Smooth muscle cell (in vitro differentiated cells): Measurements from ENCODE around the gene KPTN. TPM values are rescaled to one million over a fixed set of nuclear protein-coding genes. Genes with fewer than 3 reads are reported as not detected.

Source experiments
- DNase-seq: peaks from one replicate; lab custom pipeline; 2025; ENCODE audit not compliant: unreplicated experiment; lab: John Stamatoyannopoulos, UW
- H2AFZ ChIP-seq: fragments of 200-600 bp; sonication (generic); 2 replicates; pipeline ENCODE4 v1.6.0; 2016; ENCODE audit warnings: antibody characterized with exemption, low read depth, mild to moderate bottlenecking
- H3F3A ChIP-seq: fragments of 200-600 bp; sonication (generic); 2 replicates; pipeline ENCODE4 v1.6.0; 2017; ENCODE audit warnings: antibody characterized with exemption, low read depth
- H3K27ac ChIP-seq: fragments of 200-600 bp; sonication (generic); 2 replicates; pipeline ENCODE4 v1.5.1; 2016; ENCODE audit warnings: low read depth, mild to moderate bottlenecking
- H3K27me3 ChIP-seq: fragments of 200-600 bp; sonication (generic); 2 replicates; pipeline ENCODE4 v1.6.1; 2016; ENCODE audit warnings: low read depth, mild to moderate bottlenecking
- H3K36me3 ChIP-seq: fragments of 200-600 bp; sonication (generic); 2 replicates; pipeline ENCODE4 v1.5.1; 2016; ENCODE audit warnings: low read depth
- H3K4me1 ChIP-seq: fragments of 200-600 bp; sonication (generic); 2 replicates; pipeline ENCODE4 v1.5.1; 2016; ENCODE audit warnings: low read depth
- H3K4me2 ChIP-seq: fragments of 200-600 bp; sonication (generic); 2 replicates; pipeline ENCODE4 v1.6.0; 2016; ENCODE audit warnings: mild to moderate bottlenecking
- H3K4me3 ChIP-seq: fragments of 200-600 bp; sonication (generic); 2 replicates; pipeline ENCODE4 v1.5.1; 2016; ENCODE audit warnings: mild to moderate bottlenecking
- H3K79me2 ChIP-seq: fragments of 200-600 bp; sonication (generic); 2 replicates; pipeline ENCODE4 v1.6.0; 2016; ENCODE audit warnings: low read depth, mild to moderate bottlenecking
- H3K9ac ChIP-seq: fragments of 200-600 bp; sonication (generic); 2 replicates; pipeline ENCODE4 v1.6.0; 2016; ENCODE audit warnings: low read depth
- H3K9me3 ChIP-seq: fragments of 200-600 bp; sonication (generic); replicated peaks from 2 replicates; pipeline ENCODE4 v1.5.1; 2016; ENCODE audit warnings: low read depth
- H4K20me1 ChIP-seq: fragments of 200-600 bp; sonication (generic); 2 replicates; pipeline ENCODE4 v1.6.0; 2016; ENCODE audit warnings: low read depth
- WGBS: methylation state at CpG from one replicate; pipeline ENCODE4 v1.1.7; 2016; ENCODE audit warnings: low lambda C conversion rate; 5-methylcytosine and 5-hydroxymethylcytosine counted together
- polyA plus RNA-seq: library from polyadenylated mRNA; unstranded; fragments of >200 nt; fragmentation: Nextera tagmentation; extraction: Ambion mirVana; gene quantifications from 2 replicates; pipeline ENCODE4 v1.2.1, GENCODE V29; 2016
- total RNA-seq: library from RNA; depleted of rRNA; stranded (reverse); fragments of >200 nt; gene quantifications from 2 replicates; pipeline ENCODE4 v1.2.3, GENCODE V29; 2014
- TF ChIP-seq, protein P1 (sequence below): fragments of 200-600 bp; sonication (generic); IDR thresholded peaks from 2 replicates; pipeline ENCODE4 v1.5.1; 2017; ENCODE audit warnings: borderline replicate concordance, mild to moderate bottlenecking, antibody characterized with exemption; ENCODE audit not compliant: insufficient read depth, poor library complexity, severe bottlenecking

The KPTN gene
- total and polyA plus RNA-seq, 2 experiments from 2014 or later, result 10.6 to 12.2 TPM

DNA sequence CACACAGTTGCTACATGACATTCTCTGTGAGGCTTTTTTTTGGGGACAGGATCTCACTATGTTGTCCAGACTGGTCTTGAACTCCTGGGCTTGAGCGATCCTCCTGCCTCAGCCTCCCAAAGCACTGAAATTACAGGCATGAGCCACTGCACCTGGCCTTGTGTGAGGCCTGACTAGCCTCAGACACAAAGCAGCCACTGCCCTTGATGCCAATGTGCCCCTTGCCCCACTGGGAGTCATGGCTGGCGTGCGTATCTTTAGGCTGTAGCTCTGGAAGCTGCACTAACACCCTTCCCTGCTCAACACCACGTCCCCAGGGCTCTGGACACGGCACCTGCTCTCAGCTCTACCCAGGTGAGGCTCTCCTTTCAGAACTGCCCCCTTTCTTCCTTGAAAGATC is 14.5 kb upstream of the KPTN start:
- Histone ChIP-seq H2AFZ (no peak overlapping the region), H3K9me3 (no peaks in the 10 kb centered on the region), H3K36me3 (no peaks in the 10 kb centered on the region), H3K4me1 (no peaks in the 10 kb centered on the region), H3K9ac (no peak overlapping the region), H3K27ac (no peak overlapping the region), H3F3A (no peaks in the 10 kb centered on the region), H3K27me3 (no peaks in the 10 kb centered on the region), H3K79me2 (no peaks in the 10 kb centered on the region), H3K4me3 (no peak overlapping the region), H3K4me2 (no peak overlapping the region), H4K20me1 (peaks cover 60% of the 10 kb centered on the region)
- TF ChIP-seq, protein P1, sequence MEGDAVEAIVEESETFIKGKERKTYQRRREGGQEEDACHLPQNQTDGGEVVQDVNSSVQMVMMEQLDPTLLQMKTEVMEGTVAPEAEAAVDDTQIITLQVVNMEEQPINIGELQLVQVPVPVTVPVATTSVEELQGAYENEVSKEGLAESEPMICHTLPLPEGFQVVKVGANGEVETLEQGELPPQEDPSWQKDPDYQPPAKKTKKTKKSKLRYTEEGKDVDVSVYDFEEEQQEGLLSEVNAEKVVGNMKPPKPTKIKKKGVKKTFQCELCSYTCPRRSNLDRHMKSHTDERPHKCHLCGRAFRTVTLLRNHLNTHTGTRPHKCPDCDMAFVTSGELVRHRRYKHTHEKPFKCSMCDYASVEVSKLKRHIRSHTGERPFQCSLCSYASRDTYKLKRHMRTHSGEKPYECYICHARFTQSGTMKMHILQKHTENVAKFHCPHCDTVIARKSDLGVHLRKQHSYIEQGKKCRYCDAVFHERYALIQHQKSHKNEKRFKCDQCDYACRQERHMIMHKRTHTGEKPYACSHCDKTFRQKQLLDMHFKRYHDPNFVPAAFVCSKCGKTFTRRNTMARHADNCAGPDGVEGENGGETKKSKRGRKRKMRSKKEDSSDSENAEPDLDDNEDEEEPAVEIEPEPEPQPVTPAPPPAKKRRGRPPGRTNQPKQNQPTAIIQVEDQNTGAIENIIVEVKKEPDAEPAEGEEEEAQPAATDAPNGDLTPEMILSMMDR, result no peak
- no peak for DNase-seq
- WGBS, result 98% methylated on average over 5 of the region's 5 CpGs

DNA sequence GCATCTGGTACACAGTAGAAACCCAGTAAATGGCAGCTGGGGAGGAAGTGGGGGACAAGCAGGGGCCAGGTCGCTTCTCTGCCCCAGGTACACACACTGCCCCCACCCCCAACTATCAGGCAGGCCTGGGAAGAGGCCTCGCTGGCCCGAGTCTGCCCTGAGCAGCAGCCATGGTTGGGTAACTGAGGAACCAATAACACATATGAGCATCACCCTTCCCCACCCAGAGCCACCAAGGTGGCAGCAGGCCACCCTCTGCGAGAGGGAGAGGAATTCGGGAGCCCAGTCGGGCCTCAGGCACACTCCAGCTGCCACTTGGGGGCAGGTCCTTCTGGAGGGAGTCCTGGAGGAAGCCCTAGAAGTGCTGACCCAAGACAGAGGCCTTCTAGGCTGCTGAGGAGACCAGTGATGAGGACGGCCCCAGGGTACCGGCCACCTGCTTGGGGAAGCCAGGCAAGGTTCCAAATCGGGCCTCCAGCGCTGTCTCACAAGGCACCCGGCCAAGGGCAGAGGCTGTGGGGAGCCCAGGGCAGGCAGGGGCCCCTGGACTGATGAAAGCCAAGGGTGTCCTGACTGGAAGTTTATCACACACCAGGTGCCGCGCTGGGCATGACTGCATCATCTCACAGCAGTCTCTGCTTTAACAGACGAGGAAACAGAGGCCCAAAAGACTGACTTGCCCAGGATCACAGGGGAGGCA is 14.0 kb upstream of the KPTN start:
- 94% methylated on average over 14 of the region's 14 CpGs for WGBS
- peaks cover 55% of the 10 kb centered on the region for H4K20me1 ChIP-seq
- H3K27me3 ChIP-seq, result no peaks in the 10 kb centered on the region

DNA sequence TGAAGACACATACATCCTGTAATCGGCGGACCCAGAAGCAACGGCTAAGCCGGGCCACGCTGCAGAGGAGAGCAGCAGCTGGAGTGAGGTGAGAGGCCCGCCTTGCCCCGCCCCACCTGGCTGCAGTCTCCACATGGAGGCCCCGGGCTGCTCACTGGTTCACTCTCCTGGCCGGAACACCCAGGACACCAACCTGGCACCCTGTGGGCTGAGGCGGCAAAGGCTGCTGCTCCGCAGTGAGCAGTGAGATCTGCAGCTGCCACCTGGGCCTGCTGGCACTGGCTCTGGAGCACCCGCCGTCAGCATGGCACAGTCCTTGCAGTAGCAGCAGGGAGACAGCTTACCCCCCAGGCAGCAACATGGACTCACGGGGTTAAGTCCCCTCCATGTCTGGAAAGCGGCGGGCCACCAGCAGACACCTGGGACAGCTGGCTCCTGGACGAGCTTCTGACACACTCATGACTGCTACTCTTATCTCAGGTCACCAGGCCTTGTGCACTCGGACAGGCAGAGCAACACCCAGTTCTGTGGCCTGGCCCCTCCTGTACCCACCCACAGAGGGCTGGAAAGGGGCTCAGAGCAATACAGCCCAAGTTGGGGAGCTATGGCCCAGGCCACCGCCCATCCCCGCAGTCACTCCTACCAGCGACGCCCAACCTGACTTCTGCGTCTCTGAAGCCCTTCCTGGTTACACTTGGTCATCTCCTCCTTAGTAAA is 13.2 kb upstream of the KPTN start:
- Histone ChIP-seq H3K36me3 (no peaks in the 10 kb centered on the region), H3K9me3 (no peaks in the 10 kb centered on the region), H3K9ac (no peak overlapping the region), H2AFZ (no peak overlapping the region), H3K4me2 (no peak overlapping the region), H3K27ac (no peak overlapping the region), H4K20me1 (peaks cover 48% of the 10 kb centered on the region), H3K27me3 (no peaks in the 10 kb centered on the region), H3K4me3 (no peak overlapping the region), H3F3A (no peaks in the 10 kb centered on the region), H3K4me1 (no peaks in the 10 kb centered on the region), H3K79me2 (no peaks in the 10 kb centered on the region)
- DNase-seq, result no peak
- TF ChIP-seq, protein P1, result no peak
- WGBS, result 95% methylated on average over 23 of the region's 23 CpGs

More for the DNA sequence above, 14.0 kb upstream of the KPTN start:
- H3K4me3 ChIP-seq, result no peak overlapping the region
- H3K9ac ChIP-seq, result no peak overlapping the region
- H3K4me2 ChIP-seq, result no peak overlapping the region
- no peaks in the 10 kb centered on the region for H3K36me3 ChIP-seq
- no peaks in the 10 kb centered on the region for H3K9me3 ChIP-seq
- no peak overlapping the region for H3K27ac ChIP-seq
- no peaks in the 10 kb centered on the region for H3K79me2 ChIP-seq
- H3F3A ChIP-seq, result no peaks in the 10 kb centered on the region
- no peak for DNase-seq
- no peak overlapping the region for H2AFZ ChIP-seq
- H3K4me1 ChIP-seq, result no peaks in the 10 kb centered on the region
- TF ChIP-seq, protein P1, result no peak
